Measurements from ENCODE around the gene CNTNAP4. TPM values are rescaled to one million over a fixed set of nuclear protein-coding genes. Genes with fewer than 3 reads are reported as not detected.

CNTNAP4 gene
- total and polyA plus RNA-seq, 10 of the 15 experiments (the other 5 are each of a cell fraction or from before 2014, with no cell fraction given): 0.45 to 1.9 (median 0.90) TPM

DNA sequence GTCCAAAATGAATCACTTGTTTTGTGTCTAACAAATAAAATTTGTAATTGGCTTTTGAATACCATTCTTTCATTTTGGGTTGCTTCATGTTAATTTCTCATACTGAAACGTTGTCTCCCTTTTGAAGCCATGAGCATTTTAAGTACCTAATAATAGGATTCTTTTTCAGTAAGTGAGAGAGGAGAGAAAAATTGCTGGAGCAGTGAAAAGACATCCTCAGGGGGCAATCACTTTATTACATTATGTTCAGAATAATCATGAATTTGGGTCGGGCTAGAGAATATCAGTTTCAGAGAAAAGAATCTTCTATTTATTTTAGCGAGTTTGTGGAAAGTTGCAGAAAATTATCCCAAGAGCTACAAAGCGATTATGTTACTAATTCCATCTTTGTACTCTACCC is 96.8 kb downstream of the CNTNAP4 start:
- Histone ChIP-seq H4K20me1 (ENCODE audit: control insufficient read depth, insufficient read depth) (no peaks in the 10 kb centered on the region), H3K27ac (ENCODE audit: control insufficient read depth, insufficient read depth) (no peak overlapping the region), H3K36me3 (ENCODE audit: control insufficient read depth in 2 of 2, insufficient read depth in 2 of 2, low read length in 1 of 2) (no peaks in the 10 kb centered on the region), H3K79me2 (ENCODE audit: control insufficient read depth, insufficient read depth, low read length) (no peaks in the 10 kb centered on the region), H3K4me2 (ENCODE audit: control insufficient read depth, insufficient read depth) (no peak overlapping the region), H3K27me3 (replicated peaks in 1 of 2; ENCODE audit: control insufficient read depth in 2 of 2, insufficient read depth in 2 of 2, low read length in 1 of 2) (no peaks in the 10 kb centered on the region), H3K4me3 (no peak overlapping the region), H3K9ac (ENCODE audit: control insufficient read depth, insufficient read depth, low read length) (no peak overlapping the region), H2AFZ (ENCODE audit: control insufficient read depth, low read depth, low read length) (no peak overlapping the region), H3K9me3 (replicated peaks; ENCODE audit: control insufficient read depth, insufficient read depth, low read length) (no peaks in the 10 kb centered on the region), H3K4me1 (ENCODE audit: control insufficient read depth, insufficient read depth, low read length) (no peaks in the 10 kb centered on the region)
- 19% methylated on average over 4 of the region's 4 CpGs for WGBS (ENCODE audit: insufficient coverage, insufficient replicate concordance, low lambda C conversion rate, missing lambda C conversion rate)
- ChIA-PET CTCF (no interaction called here), SMC1A (ENCODE audit: uncharacterized antibody, unreplicated experiment) (no interaction called here), POLR2A (no interaction called here), RAD21 (ENCODE audit: unreplicated experiment) (no interaction called here)
- ATAC-seq (no peak), FAIRE-seq (no peak), DNase-seq (ENCODE audit: low read depth, low spot score) (no peak)
- intact Hi-C loops (cut with micrococcal nuclease; ENCODE audit: unreplicated experiment) (no loop called here), in situ Hi-C loops (cut with MboI) (no loop called here)
- BruUV-seq (replicated peaks): no TSS peak
- no peak for TF ChIP-seq ZNF622 (IDR thresholded peaks at IDR 0.05)
- TF ChIP-seq, protein P1, sequence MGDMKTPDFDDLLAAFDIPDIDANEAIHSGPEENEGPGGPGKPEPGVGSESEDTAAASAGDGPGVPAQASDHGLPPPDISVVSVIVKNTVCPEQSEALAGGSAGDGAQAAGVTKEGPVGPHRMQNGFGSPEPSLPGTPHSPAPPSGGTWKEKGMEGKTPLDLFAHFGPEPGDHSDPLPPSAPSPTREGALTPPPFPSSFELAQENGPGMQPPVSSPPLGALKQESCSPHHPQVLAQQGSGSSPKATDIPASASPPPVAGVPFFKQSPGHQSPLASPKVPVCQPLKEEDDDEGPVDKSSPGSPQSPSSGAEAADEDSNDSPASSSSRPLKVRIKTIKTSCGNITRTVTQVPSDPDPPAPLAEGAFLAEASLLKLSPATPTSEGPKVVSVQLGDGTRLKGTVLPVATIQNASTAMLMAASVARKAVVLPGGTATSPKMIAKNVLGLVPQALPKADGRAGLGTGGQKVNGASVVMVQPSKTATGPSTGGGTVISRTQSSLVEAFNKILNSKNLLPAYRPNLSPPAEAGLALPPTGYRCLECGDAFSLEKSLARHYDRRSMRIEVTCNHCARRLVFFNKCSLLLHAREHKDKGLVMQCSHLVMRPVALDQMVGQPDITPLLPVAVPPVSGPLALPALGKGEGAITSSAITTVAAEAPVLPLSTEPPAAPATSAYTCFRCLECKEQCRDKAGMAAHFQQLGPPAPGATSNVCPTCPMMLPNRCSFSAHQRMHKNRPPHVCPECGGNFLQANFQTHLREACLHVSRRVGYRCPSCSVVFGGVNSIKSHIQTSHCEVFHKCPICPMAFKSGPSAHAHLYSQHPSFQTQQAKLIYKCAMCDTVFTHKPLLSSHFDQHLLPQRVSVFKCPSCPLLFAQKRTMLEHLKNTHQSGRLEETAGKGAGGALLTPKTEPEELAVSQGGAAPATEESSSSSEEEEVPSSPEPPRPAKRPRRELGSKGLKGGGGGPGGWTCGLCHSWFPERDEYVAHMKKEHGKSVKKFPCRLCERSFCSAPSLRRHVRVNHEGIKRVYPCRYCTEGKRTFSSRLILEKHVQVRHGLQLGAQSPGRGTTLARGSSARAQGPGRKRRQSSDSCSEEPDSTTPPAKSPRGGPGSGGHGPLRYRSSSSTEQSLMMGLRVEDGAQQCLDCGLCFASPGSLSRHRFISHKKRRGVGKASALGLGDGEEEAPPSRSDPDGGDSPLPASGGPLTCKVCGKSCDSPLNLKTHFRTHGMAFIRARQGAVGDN (IDR thresholded peaks at IDR 0.05): no peak
- TF ChIP-seq STAT3 (IDR thresholded peaks at IDR 0.05; ENCODE audit: low read depth, low read length): no peak
- no peak for TF ChIP-seq MXI1 (IDR thresholded peaks at IDR 0.05; ENCODE audit: low read depth, low read length)
- TF ChIP-seq ZNF384 (IDR thresholded peaks at IDR 0.05; ENCODE audit: borderline replicate concordance, low read depth, low read length): no peak
- no peak for TF ChIP-seq ESRRA (IDR thresholded peaks at IDR 0.05; ENCODE audit: low read length)
- no peak for TF ChIP-seq SUZ12 (IDR thresholded peaks at IDR 0.05; ENCODE audit: unreplicated experiment)

All from GM12878 (cell line).